GM20000 (cell line): ENCODE data around the gene TEX13A.

ENCODE experiments used
- DNase-seq: peaks from one replicate; pipeline ENCODE4 v3.0.0; 2012; ENCODE audit warnings: low spot score
- CTCF ChIP-seq: IDR thresholded peaks from 2 replicates; pipeline ENCODE4 v1.5.1; 2012; ENCODE audit warnings: mild to moderate bottlenecking, control low read depth; ENCODE audit errors: extremely low read depth, missing control alignments

Gene TEX13A

GRCh38 chrX:105219454-105220401 is 766 bp downstream of the TEX13A start:
- DNase-seq: no peak
- no peak for TF ChIP-seq CTCF

- no peak for DNase-seq
These were observed 9.4 kb downstream of the TEX13A start for GRCh38 chrX:105211066-105211575.

GRCh38 chrX:105210258-105210657 is 10.2 kb downstream of the TEX13A start:
- no peak for TF ChIP-seq CTCF
- DNase-seq: no peak

More at GRCh38 chrX:105211066-105211575, 9.4 kb downstream of the TEX13A start:
- TF ChIP-seq CTCF: no peak

- no peak for TF ChIP-seq CTCF
- DNase-seq: no peak
These were observed 11.1 kb downstream of the TEX13A start for GRCh38 chrX:105209406-105209805.

- DNase-seq: no peak
- TF ChIP-seq CTCF: no peak
These were observed 28.6 kb downstream of the TEX13A start for GRCh38 chrX:105191878-105192277.

- peak; percentile 7 for DNase-seq
- peak; percentile 23 for TF ChIP-seq CTCF
These were observed 30.1 kb downstream of the TEX13A start for GRCh38 chrX:105190252-105190853.

GRCh38 chrX:105189093-105189492 is 31.4 kb downstream of the TEX13A start:
- no peak for TF ChIP-seq CTCF
- no peak for DNase-seq
